OCI-LY3 (cell line): ENCODE measurements around the gene CCDC3.
"Not testable (repeated sequence)": the region's sequence is repeated elsewhere in the genome, so short reads cannot be mapped to it uniquely, and the experiment has no call there.

Source experiments
- EZH2phosphoT487 ChIP-seq: fragments of 200-600 bp; shearing (Covaris generic); IDR thresholded peaks from 2 replicates; pipeline ENCODE4 v1.6.1; 2018; ENCODE audit warnings: antibody characterized with exemption, mixed run types, low read depth
- TF ChIP-seq, protein P1 (sequence below): fragments of 200-600, 300-600 bp; sonication (generic); IDR thresholded peaks from 2 replicates; pipeline ENCODE4 v1.5.1; 2014; ENCODE audit warnings: antibody characterized with exemption, low read length, low read depth

DNA sequence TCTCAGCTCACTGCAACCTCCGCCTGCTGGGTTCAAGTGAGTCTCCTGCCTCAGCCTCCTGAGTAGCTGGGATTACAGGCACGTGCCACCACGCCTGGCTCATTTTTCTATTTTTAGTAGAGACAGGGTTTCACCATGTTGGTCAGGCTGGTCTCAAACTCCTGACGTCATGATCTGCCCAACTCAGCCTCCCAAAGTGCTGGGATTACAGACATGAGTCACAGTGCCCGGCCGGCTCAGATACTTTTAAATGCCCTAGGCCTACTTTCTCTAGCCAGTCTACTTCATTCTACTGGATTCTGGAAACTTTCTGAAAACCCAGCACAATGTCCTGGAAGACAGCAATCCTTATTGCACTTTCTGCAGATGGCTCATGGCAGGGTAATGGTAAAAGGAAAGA lies 136.0 kb downstream of the CCDC3 start:
- TF ChIP-seq, protein P1, sequence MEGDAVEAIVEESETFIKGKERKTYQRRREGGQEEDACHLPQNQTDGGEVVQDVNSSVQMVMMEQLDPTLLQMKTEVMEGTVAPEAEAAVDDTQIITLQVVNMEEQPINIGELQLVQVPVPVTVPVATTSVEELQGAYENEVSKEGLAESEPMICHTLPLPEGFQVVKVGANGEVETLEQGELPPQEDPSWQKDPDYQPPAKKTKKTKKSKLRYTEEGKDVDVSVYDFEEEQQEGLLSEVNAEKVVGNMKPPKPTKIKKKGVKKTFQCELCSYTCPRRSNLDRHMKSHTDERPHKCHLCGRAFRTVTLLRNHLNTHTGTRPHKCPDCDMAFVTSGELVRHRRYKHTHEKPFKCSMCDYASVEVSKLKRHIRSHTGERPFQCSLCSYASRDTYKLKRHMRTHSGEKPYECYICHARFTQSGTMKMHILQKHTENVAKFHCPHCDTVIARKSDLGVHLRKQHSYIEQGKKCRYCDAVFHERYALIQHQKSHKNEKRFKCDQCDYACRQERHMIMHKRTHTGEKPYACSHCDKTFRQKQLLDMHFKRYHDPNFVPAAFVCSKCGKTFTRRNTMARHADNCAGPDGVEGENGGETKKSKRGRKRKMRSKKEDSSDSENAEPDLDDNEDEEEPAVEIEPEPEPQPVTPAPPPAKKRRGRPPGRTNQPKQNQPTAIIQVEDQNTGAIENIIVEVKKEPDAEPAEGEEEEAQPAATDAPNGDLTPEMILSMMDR: not testable (repeated sequence)
- not testable (repeated sequence) for TF ChIP-seq EZH2phosphoT487
